Activated T-cell treated with anti-CD3 and anti-CD28 coated beads, Interleukin-2, amount 50 U/mL, for 4 hours (primary cell): ENCODE data around the gene FRS3. TPM values are rescaled to one million over a fixed set of nuclear protein-coding genes. Genes with fewer than 3 reads are reported as not detected.

ENCODE experiments used
- ATAC-seq, 2 donors: fragments of 200-7000 bp; cut with Tn5 transposase; one replicate each; pipeline ENCODE4 v1.10.0; 2021
- DNase-seq: peaks from one replicate; pipeline ENCODE4 v3.0.0-alpha.2; 2020
- H3K27me3 Mint-ChIP-seq: one replicate; pipeline ENCODE4 v1.8.0; 2021; ENCODE audit warnings: low read depth, mixed read lengths
- H3K36me3 Mint-ChIP-seq: one replicate; pipeline ENCODE4 v1.8.0; 2022; ENCODE audit warnings: mixed read lengths; ENCODE audit not compliant: insufficient read depth
- H3K4me1 Mint-ChIP-seq: one replicate; pipeline ENCODE4 v1.8.0; 2021; ENCODE audit warnings: low read depth, mixed read lengths
- H3K4me3 Mint-ChIP-seq: one replicate; pipeline ENCODE4 v1.8.0; 2021; ENCODE audit warnings: mild to moderate bottlenecking, moderate library complexity, mixed read lengths
- H3K9me3 Mint-ChIP-seq: one replicate; pipeline ENCODE4 v1.8.0; 2021; ENCODE audit warnings: mixed read lengths
- total RNA-seq, 3 donors: library from RNA; stranded (reverse); gene quantifications; one replicate each; pipeline ENCODE4 v1.2.1, GENCODE V29; 2021

FRS3 gene
- total RNA-seq, 3 donors from 2014 or later, result 4.7 to 7.4 (median 5.3) TPM

DNA sequence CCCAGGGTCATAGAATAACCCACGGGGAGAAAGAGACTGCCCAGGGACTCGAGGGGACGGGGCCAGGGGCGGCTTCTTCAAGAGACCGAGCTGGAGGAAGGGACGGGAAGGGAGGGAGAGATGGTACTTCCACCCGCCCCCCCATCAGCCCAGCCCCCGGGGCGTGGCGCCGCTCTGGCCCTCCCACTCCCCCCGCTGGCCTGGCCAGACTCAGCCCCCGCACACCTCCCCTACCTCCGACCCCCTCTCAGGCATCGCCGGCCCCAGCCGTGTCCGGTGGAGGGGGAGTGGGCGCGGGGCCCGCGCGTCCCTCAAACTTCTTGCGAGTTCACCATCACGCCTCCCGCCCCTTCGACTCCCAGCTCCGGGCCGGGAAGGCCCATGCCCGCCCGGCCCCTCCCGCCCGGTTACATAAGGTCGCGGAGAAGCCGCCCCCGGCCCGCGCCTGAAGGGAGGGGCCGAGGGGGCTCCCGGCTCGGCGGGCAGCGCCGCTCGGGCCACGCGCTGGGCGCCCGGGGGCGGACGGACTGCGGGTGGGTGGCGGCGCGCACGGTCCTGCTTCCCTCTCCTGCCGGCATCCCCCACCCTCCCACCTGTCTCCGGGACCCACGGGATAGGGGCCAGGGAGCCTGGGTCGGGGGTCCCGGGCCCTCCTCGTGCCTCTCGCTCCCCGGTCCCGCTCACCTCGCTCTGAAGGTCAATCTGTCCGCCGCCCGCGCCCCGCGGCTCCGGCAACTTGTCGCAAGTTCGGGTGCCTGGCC, 44.9 kb downstream of the FRS3 start:
- DNase-seq (peak; percentile 60), ATAC-seq (peak; percentile 48 to 55)
- Mint-ChIP-seq H3K27me3 (peaks cover 3% of the 10 kb centered on the region), H3K4me1 (peaks cover 36% of the 10 kb centered on the region), H3K9me3 (no peaks in the 10 kb centered on the region), H3K4me3 (peak overlapping the region; percentile 79), H3K36me3 (no peaks in the 10 kb centered on the region)

DNA sequence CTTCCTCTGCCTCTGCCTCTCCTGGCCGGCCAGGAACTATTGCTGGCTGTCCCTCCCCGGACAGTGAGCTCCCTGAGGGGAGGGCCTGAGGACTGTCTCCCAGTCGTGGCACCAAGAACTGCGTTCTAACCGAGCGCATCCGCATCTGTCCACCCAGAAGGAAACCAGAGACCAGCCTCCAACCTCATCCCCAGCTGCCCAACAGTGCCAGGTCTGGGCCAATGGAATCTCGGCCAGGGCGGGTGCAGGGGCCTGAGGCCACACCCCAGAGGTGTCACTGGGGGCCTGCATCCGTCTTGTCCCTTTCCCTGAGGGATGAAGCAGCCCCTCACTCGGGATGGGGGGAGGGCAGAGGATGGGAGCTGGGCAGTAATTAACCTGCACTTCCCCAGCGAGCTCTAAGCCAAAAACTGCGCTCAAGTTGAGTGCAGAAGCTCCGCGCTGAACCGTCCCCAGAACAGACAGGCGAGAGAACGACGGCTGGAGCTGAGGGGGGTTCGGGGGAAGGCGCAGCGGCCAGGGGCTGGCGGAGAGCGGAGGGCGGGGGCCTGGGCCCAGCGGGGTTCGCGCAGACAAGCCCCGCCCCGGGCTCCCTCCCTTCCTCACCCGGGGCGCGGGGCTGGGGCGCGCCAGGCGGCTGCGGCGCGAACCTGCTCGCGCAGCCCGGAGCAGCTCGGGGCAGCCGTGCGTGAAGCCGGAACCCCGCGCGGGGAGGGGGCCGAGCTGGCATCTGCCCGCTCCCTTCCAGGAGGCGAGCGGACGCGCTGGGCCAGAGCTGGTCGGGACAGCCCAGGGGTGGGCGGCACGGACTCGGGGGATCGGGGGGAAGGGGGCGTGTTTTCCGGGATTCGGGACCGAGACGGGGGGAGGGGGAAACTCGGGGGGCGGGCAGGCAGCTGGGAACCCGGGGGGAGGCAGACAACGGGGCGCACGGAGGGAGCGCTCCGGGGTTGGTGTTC, 45.7 kb downstream of the FRS3 start:
- no peaks in the 10 kb centered on the region for H3K36me3 Mint-ChIP-seq
- ATAC-seq (peak; percentile 56 to 65), DNase-seq (peak; percentile 54)
- H3K9me3 Mint-ChIP-seq, result no peaks in the 10 kb centered on the region
- H3K27me3 Mint-ChIP-seq, result peaks cover under 1% of the 10 kb centered on the region
- H3K4me1 Mint-ChIP-seq, result peaks cover 44% of the 10 kb centered on the region
- H3K4me3 Mint-ChIP-seq, result peak overlapping the region; percentile 83

DNA sequence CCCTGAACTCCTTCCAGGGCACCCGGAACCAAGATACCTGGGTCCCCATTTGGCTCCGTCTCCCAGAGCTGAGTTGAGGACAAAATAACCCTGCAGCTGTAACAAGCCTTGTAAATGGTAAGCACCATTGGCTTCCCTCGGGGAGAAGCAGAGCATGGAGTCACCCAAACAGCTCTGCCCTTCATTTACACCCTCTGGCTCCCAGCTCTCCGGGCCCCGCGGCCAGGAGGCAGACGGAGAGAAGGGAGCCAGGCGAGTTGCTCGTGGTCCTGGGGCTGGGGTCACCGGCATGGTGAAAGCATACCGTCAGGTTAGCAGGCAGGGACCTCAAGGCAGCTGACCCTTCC, 46.4 kb downstream of the FRS3 start:
- Mint-ChIP-seq H3K9me3 (no peaks in the 10 kb centered on the region), H3K27me3 (no peaks in the 10 kb centered on the region), H3K36me3 (no peaks in the 10 kb centered on the region), H3K4me1 (peaks cover 48% of the 10 kb centered on the region), H3K4me3 (peak overlapping the region; percentile 83)
- ATAC-seq, result no peak
- DNase-seq, result no peak

DNA sequence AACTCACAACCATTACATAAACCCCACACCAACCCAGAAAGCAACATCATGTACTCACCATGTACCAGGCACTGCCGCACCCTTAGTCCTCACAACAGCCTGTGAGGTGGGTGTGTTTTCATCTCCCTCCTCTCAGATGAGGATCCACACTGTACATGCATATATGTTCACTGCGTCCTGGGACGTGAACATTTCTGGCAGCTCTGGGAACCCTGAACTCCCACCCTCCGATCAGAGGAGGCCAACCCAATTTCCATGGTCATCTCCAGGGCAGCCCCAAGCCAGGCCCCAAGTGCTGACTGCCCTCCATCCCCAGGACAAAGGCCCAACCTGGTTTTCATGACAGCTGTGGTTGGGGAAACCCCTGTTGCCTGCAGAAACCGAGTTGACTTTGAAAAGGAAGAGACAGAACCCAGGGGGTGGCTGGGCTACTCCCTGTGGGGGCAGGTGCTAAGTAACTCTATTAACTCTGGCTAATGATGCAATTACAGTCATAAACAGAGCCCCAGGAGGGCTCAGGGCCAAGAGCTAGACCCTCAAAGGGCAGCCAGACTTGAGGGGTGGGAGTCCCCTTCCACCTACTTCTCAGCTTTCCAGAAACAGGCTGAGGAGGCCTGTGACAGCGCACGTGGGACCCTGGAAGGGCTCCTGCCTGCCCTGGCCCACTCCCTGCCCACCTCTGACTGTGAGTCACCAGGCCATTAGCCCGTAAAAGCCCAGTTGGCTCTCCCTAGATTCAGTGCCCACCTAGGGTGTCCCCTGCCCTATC, 46.9 kb downstream of the FRS3 start:
- ATAC-seq (peak; percentile 25 to 33), DNase-seq (peak; percentile 45)
- H3K36me3 Mint-ChIP-seq, result no peaks in the 10 kb centered on the region
- H3K27me3 Mint-ChIP-seq, result no peaks in the 10 kb centered on the region
- peaks cover 48% of the 10 kb centered on the region for H3K4me1 Mint-ChIP-seq
- peak overlapping the region; percentile 83 for H3K4me3 Mint-ChIP-seq
- H3K9me3 Mint-ChIP-seq, result no peaks in the 10 kb centered on the region

DNA sequence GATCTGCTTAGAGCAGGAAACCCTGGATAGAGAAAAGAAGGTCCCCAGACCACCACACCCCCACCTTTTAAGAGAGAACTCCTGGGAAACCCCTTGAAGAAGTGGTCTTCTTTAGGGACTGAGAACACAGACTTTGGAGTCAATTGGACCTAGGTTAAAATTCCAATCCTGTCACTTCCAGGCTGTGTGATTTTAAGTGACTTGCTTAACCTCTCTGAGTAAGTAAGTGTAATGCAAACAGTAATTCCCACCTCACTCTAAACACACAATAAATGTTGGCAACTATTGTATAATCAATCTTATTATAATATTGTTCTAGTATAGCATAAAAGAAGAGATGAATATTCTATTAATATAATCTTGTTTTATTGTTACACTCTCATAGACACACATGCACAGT, 47.6 kb downstream of the FRS3 start:
- Mint-ChIP-seq H3K36me3 (no peaks in the 10 kb centered on the region), H3K9me3 (no peaks in the 10 kb centered on the region), H3K4me3 (peak overlapping the region; percentile 83), H3K4me1 (peaks cover 53% of the 10 kb centered on the region), H3K27me3 (no peaks in the 10 kb centered on the region)
- DNase-seq (no peak), ATAC-seq (no peak)

DNA sequence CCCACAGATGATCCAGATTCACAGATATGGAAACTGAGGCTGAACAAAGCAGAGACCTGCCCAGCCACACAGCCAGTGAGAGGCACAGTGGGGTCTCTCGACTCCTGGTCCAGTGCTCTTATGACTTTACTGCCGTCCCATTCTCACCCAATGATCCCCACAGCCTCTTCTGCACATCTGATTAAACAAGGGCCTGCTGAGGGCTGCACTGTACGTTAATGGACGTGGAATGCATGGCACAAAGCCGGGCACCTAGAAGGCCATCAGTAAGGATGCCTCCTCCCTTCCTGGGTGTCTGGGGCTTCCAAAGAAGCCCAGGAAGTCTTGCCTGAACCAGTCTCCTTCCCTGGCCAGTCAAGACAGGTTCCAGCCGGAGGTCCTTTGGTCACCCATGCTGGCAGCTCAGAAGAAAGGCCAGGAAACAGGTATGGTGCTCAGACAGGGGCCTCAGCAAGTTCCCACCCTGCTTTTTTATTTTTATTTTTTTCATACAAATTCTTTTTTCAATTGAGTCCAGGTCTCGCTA, 48.1 kb downstream of the FRS3 start:
- H3K4me1 Mint-ChIP-seq, result peaks cover 58% of the 10 kb centered on the region
- DNase-seq (no peak), ATAC-seq (no peak)
- no peak overlapping the region for H3K4me3 Mint-ChIP-seq
- no peaks in the 10 kb centered on the region for H3K27me3 Mint-ChIP-seq
- no peaks in the 10 kb centered on the region for H3K36me3 Mint-ChIP-seq
- H3K9me3 Mint-ChIP-seq, result no peaks in the 10 kb centered on the region

DNA sequence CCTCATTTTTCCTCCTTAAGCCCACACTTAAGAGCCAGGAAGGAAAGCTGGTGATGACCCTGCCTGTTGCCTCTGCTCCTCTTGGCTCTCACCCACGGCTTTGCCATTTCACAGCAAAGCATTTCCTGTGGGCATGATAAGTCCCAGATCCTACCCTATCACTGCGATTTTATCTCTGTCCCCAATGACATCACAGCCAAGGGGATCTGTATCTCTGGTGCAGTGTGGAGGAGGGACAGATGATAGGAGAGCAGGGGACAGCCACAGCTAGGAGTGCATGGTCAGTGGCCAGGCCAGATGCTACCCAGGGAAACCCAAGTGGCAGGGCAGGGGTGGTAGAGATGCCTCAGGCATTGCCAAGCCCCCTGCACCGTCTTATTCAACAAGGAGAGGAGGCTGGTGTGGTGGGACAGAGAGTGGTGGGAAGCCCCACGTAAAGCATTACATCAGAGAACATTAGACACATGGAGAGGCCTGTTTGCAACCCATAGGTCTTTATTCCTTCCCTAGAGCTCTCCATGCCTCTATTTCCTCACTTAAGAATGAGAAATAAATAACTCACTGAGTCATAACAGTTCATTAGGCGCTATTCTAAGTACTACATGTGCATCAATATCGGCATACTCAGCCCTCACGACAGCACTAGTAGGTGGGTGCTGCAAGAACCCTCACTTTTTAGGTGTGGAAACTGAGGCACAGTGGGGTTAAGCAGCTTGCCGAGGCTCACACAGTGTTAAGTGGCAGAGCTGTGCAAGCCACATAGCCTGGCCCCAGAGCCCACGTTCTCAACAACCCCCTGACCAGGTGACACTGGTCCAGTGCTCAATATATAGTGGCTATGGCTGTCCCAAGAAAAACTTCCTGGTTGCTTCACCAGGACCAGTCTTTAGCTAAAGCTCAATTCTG, 48.9 kb downstream of the FRS3 start:
- no peaks in the 10 kb centered on the region for H3K9me3 Mint-ChIP-seq
- no peaks in the 10 kb centered on the region for H3K27me3 Mint-ChIP-seq
- ATAC-seq (no peak), DNase-seq (no peak)
- H3K4me3 Mint-ChIP-seq, result no peak overlapping the region
- no peaks in the 10 kb centered on the region for H3K36me3 Mint-ChIP-seq
- H3K4me1 Mint-ChIP-seq, result peaks cover 58% of the 10 kb centered on the region

DNA sequence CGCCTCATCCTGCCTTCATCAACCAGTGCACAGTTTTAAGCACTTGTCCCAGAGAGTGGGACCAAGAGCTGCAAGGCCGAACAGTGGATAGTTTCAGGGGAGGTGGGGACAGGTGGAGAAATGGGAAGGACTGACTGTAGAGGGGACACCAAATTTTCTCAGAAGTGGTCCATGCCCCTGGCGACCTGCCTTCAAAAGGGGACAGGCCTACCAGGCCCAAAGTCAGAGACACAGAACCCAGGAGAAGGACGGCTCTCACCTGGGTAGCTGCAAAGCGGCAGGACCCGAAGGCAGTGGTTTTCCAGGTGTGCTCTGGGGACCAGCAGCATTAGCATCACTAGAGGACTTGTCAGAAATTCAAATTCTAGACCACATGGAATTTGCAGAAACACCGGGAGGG, 50.1 kb downstream of the FRS3 start:
- Mint-ChIP-seq H3K9me3 (no peaks in the 10 kb centered on the region), H3K36me3 (no peaks in the 10 kb centered on the region), H3K4me1 (peaks cover 63% of the 10 kb centered on the region), H3K4me3 (no peak overlapping the region), H3K27me3 (no peaks in the 10 kb centered on the region)
- no peak for DNase-seq
- ATAC-seq, result no peak

DNA sequence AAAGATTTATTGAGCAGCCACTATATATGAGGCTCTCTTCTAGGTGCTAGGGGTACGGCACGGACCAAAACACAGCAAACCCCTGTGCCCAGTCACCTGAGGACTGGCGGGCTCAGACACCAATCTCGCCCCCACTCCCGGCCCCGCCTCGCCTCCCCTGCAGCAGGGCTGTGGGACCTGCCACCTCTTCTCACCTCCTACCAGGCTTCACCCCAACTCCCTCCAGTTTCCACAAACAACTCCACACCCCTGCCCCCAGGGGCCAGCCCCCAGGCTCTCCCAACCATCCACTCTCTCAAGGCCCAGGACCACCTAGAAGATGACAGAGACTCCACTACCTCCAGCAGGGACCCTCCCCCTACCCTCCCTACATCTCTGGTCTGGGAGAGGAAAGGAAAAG, 50.7 kb downstream of the FRS3 start:
- Mint-ChIP-seq H3K27me3 (no peaks in the 10 kb centered on the region), H3K4me1 (peaks cover 67% of the 10 kb centered on the region), H3K9me3 (no peaks in the 10 kb centered on the region), H3K36me3 (no peaks in the 10 kb centered on the region), H3K4me3 (peak overlapping the region; percentile 8)
- ATAC-seq (no peak), DNase-seq (no peak)

DNA sequence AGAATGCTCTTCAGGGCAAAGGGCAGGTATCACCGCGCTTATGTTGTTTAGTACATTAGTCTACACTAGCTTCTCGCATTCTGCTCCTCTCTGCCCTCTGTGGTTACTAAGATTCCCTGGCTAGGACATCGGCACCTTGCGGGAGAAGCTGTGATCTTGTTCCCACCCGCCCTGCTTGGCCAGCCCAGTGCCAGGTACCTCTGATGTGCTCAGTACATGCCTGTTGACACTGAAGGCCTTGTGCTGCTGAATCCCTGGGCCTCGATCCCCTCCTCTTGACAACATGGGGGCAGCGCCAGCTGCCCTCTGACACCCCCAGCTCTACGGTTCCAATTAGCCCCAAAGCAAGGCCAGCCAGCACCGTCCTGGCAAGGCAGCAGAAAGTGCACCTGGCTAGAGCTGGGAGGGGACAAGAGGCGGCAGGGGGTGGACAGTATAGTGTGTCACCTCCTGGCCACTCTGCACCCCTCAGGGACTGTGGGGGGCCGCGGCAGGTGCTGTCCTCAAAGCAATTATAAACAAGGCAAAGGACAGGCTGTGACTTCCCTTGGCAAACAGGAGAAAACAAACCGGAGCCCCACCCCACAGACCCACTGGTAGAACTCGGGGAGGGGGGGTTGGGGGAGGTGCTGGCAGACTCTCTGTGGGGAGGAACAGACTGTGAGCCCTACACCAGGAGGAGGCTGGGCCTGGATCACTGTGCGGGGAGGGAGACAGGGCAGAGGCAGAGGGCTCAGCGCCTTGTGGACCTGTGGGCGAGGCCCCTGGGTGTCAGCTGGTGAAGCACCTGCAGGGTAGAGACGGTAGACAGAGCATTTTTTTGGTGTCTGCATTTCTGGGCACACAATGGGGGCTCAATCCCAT, 51.4 kb downstream of the FRS3 start:
- no peaks in the 10 kb centered on the region for H3K27me3 Mint-ChIP-seq
- peaks cover 3% of the 10 kb centered on the region for H3K36me3 Mint-ChIP-seq
- ATAC-seq (no peak), DNase-seq (no peak)
- H3K4me3 Mint-ChIP-seq, result peak overlapping the region; percentile 8
- H3K9me3 Mint-ChIP-seq, result no peaks in the 10 kb centered on the region
- H3K4me1 Mint-ChIP-seq, result peaks cover 66% of the 10 kb centered on the region

DNA sequence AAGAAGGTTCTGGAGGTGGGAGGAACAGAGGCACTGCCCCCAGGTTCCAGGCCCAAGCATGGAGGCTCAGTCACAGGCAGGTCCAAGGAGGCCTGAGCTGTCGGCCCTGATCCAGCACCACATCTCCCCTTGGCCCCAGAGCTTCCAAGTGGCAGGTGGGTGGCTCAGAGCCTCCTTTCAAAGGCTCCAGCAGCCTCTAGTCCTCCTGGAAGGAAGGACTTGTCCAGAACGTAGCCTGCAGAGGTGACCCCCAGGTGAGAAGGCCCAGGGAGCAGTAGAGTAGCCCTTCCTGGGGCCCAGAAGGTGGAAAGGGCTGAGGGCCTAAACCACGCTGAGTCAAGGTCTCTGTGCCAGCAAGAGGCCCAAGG, 52.0 kb downstream of the FRS3 start:
- Mint-ChIP-seq H3K27me3 (no peaks in the 10 kb centered on the region), H3K4me3 (peak overlapping the region; percentile 59), H3K9me3 (no peaks in the 10 kb centered on the region), H3K4me1 (peaks cover 62% of the 10 kb centered on the region), H3K36me3 (peaks cover 3% of the 10 kb centered on the region)
- DNase-seq, result no peak
- no peak for ATAC-seq

DNA sequence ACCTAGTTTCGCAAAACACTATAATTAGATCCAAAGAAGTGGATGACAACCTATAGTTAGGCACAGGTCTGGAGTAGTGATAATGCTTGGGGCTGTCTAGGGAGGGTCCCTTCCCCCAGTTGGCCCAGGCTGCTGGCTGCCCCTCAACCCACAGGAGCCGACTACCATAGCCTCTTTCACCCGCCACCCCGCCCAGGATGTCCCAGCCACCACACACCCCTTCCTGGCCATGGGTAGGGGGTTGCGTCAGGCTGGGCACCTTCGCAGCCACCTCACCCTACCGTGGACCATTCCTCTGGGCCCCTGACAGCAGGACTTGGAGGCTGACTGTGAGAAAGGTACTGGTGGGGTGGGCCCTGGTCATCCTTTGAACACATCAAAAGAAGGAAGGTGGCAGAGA, 52.8 kb downstream of the FRS3 start:
- no peaks in the 10 kb centered on the region for H3K9me3 Mint-ChIP-seq
- peaks cover 58% of the 10 kb centered on the region for H3K4me1 Mint-ChIP-seq
- ATAC-seq, result no peak
- H3K4me3 Mint-ChIP-seq, result peak overlapping the region; percentile 59
- peaks cover 3% of the 10 kb centered on the region for H3K36me3 Mint-ChIP-seq
- no peak for DNase-seq
- H3K27me3 Mint-ChIP-seq, result no peaks in the 10 kb centered on the region
